NCI-H460 (cell line): ENCODE measurements around the gene ANO6. TPM values are rescaled to one million over a fixed set of nuclear protein-coding genes. Genes with fewer than 3 reads are reported as not detected.
"Not testable (repeated sequence)": the region's sequence is repeated elsewhere in the genome, so short reads cannot be mapped to it uniquely, and the experiment has no call there.

Experiments
- DNase-seq: peaks from one replicate; pipeline ENCODE4 v3.0.0-alpha.2; 2016; ENCODE audit warnings: low read depth; ENCODE audit errors: extremely low read depth
- total RNA-seq: library from RNA; depleted of rRNA; stranded (reverse); fragments of >200 nt; shearing (Covaris generic); gene quantifications from 2 replicates; pipeline ENCODE4 v1.2.3, GENCODE V29; 2014

The ANO6 gene
- total RNA-seq, 1 experiment from 2014 or later, result 66.8 TPM

GRCh38 chr12:45234139-45234865 lies 18.4 kb downstream of the ANO6 start:
- peak; percentile 65 for DNase-seq

GRCh38 chr12:45235087-45236025 lies 19.5 kb downstream of the ANO6 start:
- no peak for DNase-seq

GRCh38 chr12:45236383-45236782 lies 20.5 kb downstream of the ANO6 start:
- not testable (repeated sequence) for DNase-seq

GRCh38 chr12:45242180-45242579 lies 26.3 kb downstream of the ANO6 start:
- no peak for DNase-seq

- DNase-seq, result no peak
These were observed 28.1 kb downstream of the ANO6 start for GRCh38 chr12:45243963-45244362.

GRCh38 chr12:45244561-45245343 lies 28.9 kb downstream of the ANO6 start:
- DNase-seq, result no peak

GRCh38 chr12:45246236-45246635 lies 30.3 kb downstream of the ANO6 start:
- DNase-seq, result no peak

GRCh38 chr12:45247589-45247988 lies 31.7 kb downstream of the ANO6 start:
- DNase-seq, result no peak

GRCh38 chr12:45248095-45248494 lies 32.2 kb downstream of the ANO6 start:
- DNase-seq, result no peak

GRCh38 chr12:45254254-45254653 lies 38.4 kb downstream of the ANO6 start:
- DNase-seq, result no peak

GRCh38 chr12:45256721-45257120 lies 40.8 kb downstream of the ANO6 start:
- no peak for DNase-seq

GRCh38 chr12:45257185-45257930 lies 41.5 kb downstream of the ANO6 start:
- DNase-seq, result no peak

- DNase-seq, result no peak
These were observed 43.8 kb downstream of the ANO6 start for GRCh38 chr12:45259675-45260074.

- DNase-seq, result no peak
These were observed 44.4 kb downstream of the ANO6 start for GRCh38 chr12:45260104-45260815.

- DNase-seq, result no peak
These were observed 45.0 kb downstream of the ANO6 start for GRCh38 chr12:45260854-45261253.

- DNase-seq, result not testable (repeated sequence)
These were observed 46.3 kb downstream of the ANO6 start for GRCh38 chr12:45262185-45262584.

GRCh38 chr12:45263587-45263986 lies 47.7 kb downstream of the ANO6 start:
- no peak for DNase-seq

GRCh38 chr12:45268672-45269411 lies 52.9 kb downstream of the ANO6 start:
- peak; percentile 29 for DNase-seq

- DNase-seq, result no peak
These were observed 53.5 kb downstream of the ANO6 start for GRCh38 chr12:45269412-45269751.
